SK-N-DZ (cell line): Measurements from ENCODE around the gene PI16.
A peak's percentile ranks its signal among the peaks of the same experiment; 100 is the strongest.
"Not testable (repeated sequence)": the region's sequence is repeated elsewhere in the genome, so short reads cannot be mapped to it uniquely, and the experiment has no call there.

Experiments
- DNase-seq: peaks from one replicate; pipeline ENCODE4 v3.0.0-alpha.2; 2015; ENCODE audit warnings: low spot score

The PI16 gene

GRCh38 chr6:36975231-36976006 lies 20.9 kb downstream of the PI16 start:
- DNase-seq = no peak

GRCh38 chr6:36976007-36976264 lies 21.4 kb downstream of the PI16 start:
- no peak for DNase-seq

GRCh38 chr6:36976509-36976908 lies 22.0 kb downstream of the PI16 start:
- no peak for DNase-seq

- no peak for DNase-seq
Observed at GRCh38 chr6:36976931-36977330, 22.4 kb downstream of the PI16 start.

GRCh38 chr6:36977470-36977941 lies 23.0 kb downstream of the PI16 start:
- DNase-seq = no peak

GRCh38 chr6:36978421-36979346 lies 24.1 kb downstream of the PI16 start:
- DNase-seq = no peak

GRCh38 chr6:36979347-36979742 lies 24.8 kb downstream of the PI16 start:
- no peak for DNase-seq

- no peak for DNase-seq
Observed at GRCh38 chr6:36980129-36980528, 25.6 kb downstream of the PI16 start.

- DNase-seq = no peak
Observed at GRCh38 chr6:36980876-36981619, 26.5 kb downstream of the PI16 start.

GRCh38 chr6:36983538-36983937 lies 29.0 kb downstream of the PI16 start:
- no peak for DNase-seq

- no peak for DNase-seq
Observed at GRCh38 chr6:36984581-36985416, 30.3 kb downstream of the PI16 start.

GRCh38 chr6:36985417-36985807 lies 30.9 kb downstream of the PI16 start:
- DNase-seq = no peak

- peak; percentile 87 for DNase-seq
Observed at GRCh38 chr6:36985808-36986703, 31.5 kb downstream of the PI16 start, which contains the start of gene MTCH1. MTCH1 (minus strand) TSS chr6:36986196; CDS start chr6:36986173, 23 bp downstream.

- no peak for DNase-seq
Observed at GRCh38 chr6:36986704-36987047, 32.1 kb downstream of the PI16 start.

- DNase-seq = no peak
Observed at GRCh38 chr6:36989264-36989663, 34.7 kb downstream of the PI16 start.

- not testable (repeated sequence) for DNase-seq
Observed at GRCh38 chr6:36990401-36990800, 35.9 kb downstream of the PI16 start.

GRCh38 chr6:36997811-36998722 lies 43.5 kb downstream of the PI16 start:
- no peak for DNase-seq

GRCh38 chr6:36998723-36999038 lies 44.1 kb downstream of the PI16 start:
- no peak for DNase-seq

GRCh38 chr6:36999061-36999750 lies 44.7 kb downstream of the PI16 start:
- DNase-seq = peak; percentile 39
